Measurements from ENCODE around the gene TRIM69. TPM values are rescaled to one million over a fixed set of nuclear protein-coding genes. Genes with fewer than 3 reads are reported as not detected.

TRIM69 gene
- total RNA-seq, 2 donors from 2014 or later = 15.7 to 16.4 TPM

GRCh38 chr15:44788748-44789147 is 52.4 kb downstream of the TRIM69 start:
- no peak for DNase-seq
- intact Hi-C loops (cut with DNase I, micrococcal nuclease) = no loop called here
- ATAC-seq = no peak

GRCh38 chr15:44790215-44790614 is 53.9 kb downstream of the TRIM69 start:
- ATAC-seq = no peak
- no peak for DNase-seq
- intact Hi-C loops (cut with DNase I, micrococcal nuclease) = no loop called here

GRCh38 chr15:44790656-44791055 is 54.3 kb downstream of the TRIM69 start:
- intact Hi-C loops (cut with DNase I, micrococcal nuclease) = no loop called here
- DNase-seq = no peak
- ATAC-seq = no peak

- DNase-seq (no peak), ATAC-seq (no peak)
- intact Hi-C loops (cut with DNase I, micrococcal nuclease) = no loop called here
Observed at GRCh38 chr15:44792715-44793114, 56.4 kb downstream of the TRIM69 start.

- ATAC-seq (no peak), DNase-seq (no peak)
- intact Hi-C loops (cut with DNase I, micrococcal nuclease) = no loop called here
Observed at GRCh38 chr15:44794072-44794471, 57.7 kb downstream of the TRIM69 start.

GRCh38 chr15:44796508-44796907 is 60.2 kb downstream of the TRIM69 start:
- intact Hi-C loops (cut with DNase I, micrococcal nuclease) = no loop called here
- no peak for ATAC-seq

GRCh38 chr15:44798826-44799225 is 62.5 kb downstream of the TRIM69 start:
- intact Hi-C loops (cut with DNase I, micrococcal nuclease) = no loop called here
- ATAC-seq (peak; percentile 64), DNase-seq (no peak)

More at GRCh38 chr15:44796508-44796907, 60.2 kb downstream of the TRIM69 start:
- DNase-seq = no peak

- ATAC-seq = no peak
- intact Hi-C loops (cut with DNase I, micrococcal nuclease) = no loop called here
- no peak for DNase-seq
Observed at GRCh38 chr15:44801364-44801763, 65.0 kb downstream of the TRIM69 start.

- intact Hi-C loops (cut with DNase I, micrococcal nuclease) = no loop called here
- no peak for DNase-seq
- no peak for ATAC-seq
Observed at GRCh38 chr15:44801797-44802196, 65.5 kb downstream of the TRIM69 start.

GRCh38 chr15:44802336-44802735 is 66.0 kb downstream of the TRIM69 start:
- DNase-seq (no peak), ATAC-seq (no peak)
- intact Hi-C loops (cut with DNase I, micrococcal nuclease) = no loop called here

GRCh38 chr15:44804298-44805046 is 68.1 kb downstream of the TRIM69 start:
- ATAC-seq = no peak
- no peak for DNase-seq
- intact Hi-C loops (cut with DNase I, micrococcal nuclease) = no loop called here

- intact Hi-C loops (cut with DNase I, micrococcal nuclease) = no loop called here
- ATAC-seq = no peak
- no peak for DNase-seq
Observed at GRCh38 chr15:44808557-44808956, 72.2 kb downstream of the TRIM69 start.

- ATAC-seq = no peak
- DNase-seq = no peak
- intact Hi-C loops (cut with DNase I, micrococcal nuclease) = no loop called here
Observed at GRCh38 chr15:44810237-44810636, 73.9 kb downstream of the TRIM69 start.

GRCh38 chr15:44811337-44811736 is 75.0 kb downstream of the TRIM69 start:
- ATAC-seq = peak; percentile 55
- intact Hi-C loops (cut with DNase I, micrococcal nuclease) = no loop called here
- peak; percentile 30 to 67 for DNase-seq

- intact Hi-C loops (cut with DNase I, micrococcal nuclease) = no loop called here
- ATAC-seq = peak; percentile 89
Observed at GRCh38 chr15:44812029-44812517, 75.7 kb downstream of the TRIM69 start.

GRCh38 chr15:44813231-44813630 is 76.9 kb downstream of the TRIM69 start:
- intact Hi-C loops (cut with DNase I, micrococcal nuclease) = no loop called here
- ATAC-seq = peak; percentile 57
- peak; percentile 37 to 52 for DNase-seq

More at GRCh38 chr15:44812029-44812517, 75.7 kb downstream of the TRIM69 start:
- DNase-seq = peak; percentile 87 to 91

Other genes with a start within 250 kb of the TRIM69 start
- 10 to 100 TPM; 49.1 to 60.2 TPM for gene EIF3J, start 199.4 kb upstream of the TRIM69 start, total RNA-seq
- gene SPG11, start 72.9 kb upstream of the TRIM69 start, total RNA-seq = 100 to 1,000 TPM in 1 of 2 donors, 10 to 100 TPM in 1; 90.7 to 113 TPM
- gene PATL2, start 25.2 kb upstream of the TRIM69 start, total RNA-seq = 1 to 10 TPM; 4.3 to 4.5 TPM
- 1,000 to 10,000 TPM; 4,423 to 4,762 TPM for gene B2M, start 25.0 kb upstream of the TRIM69 start, total RNA-seq
- gene TERB2, start 220.2 kb downstream of the TRIM69 start, total RNA-seq = not detected

Measured in left colon (tissue), 2 donors.